Measurements from ENCODE around the gene BOC. TPM values are rescaled to one million over a fixed set of nuclear protein-coding genes. Genes with fewer than 3 reads are reported as not detected.

Gene BOC
- total RNA-seq, 1 experiment from 2014 or later = 3.5 TPM

- Histone ChIP-seq H3K4ac (ENCODE audit: low read depth, low read length) (no peak overlapping the region), H3K27ac (ENCODE audit: insufficient read length, low read depth, low read length) (no peak overlapping the region), H3K4me2 (ENCODE audit: insufficient read depth, insufficient read length, low read length) (no peak overlapping the region), H3K79me1 (ENCODE audit: insufficient read depth, low read depth, low read length, poor library complexity, severe bottlenecking) (no peaks in the 10 kb centered on the region), H3K23me2 (ENCODE audit: insufficient read length, low read depth, low read length, poor library complexity, severe bottlenecking) (no peaks in the 10 kb centered on the region), H3T11ph (ENCODE audit: low read length) (no peak overlapping the region), H3K9me3 (ENCODE audit: control insufficient read depth, low read depth, low read length) (no peaks in the 10 kb centered on the region), H2BK15ac (ENCODE audit: low read depth, low read length) (no peak overlapping the region), H2BK120ac (ENCODE audit: low read depth, low read length, poor library complexity, severe bottlenecking) (no peak overlapping the region), H2AFZ (ENCODE audit: low read length) (peak overlapping the region; percentile 6), H4K5ac (ENCODE audit: insufficient read length, low read depth, low read length) (no peak overlapping the region), H3K14ac (ENCODE audit: insufficient read depth, low read length) (no peak overlapping the region), H2BK12ac (ENCODE audit: insufficient read length, low read depth, low read length) (no peak overlapping the region), H3K18ac (ENCODE audit: insufficient read length, low read depth, low read length) (no peak overlapping the region), H3K56ac (ENCODE audit: insufficient read length, low read depth, low read length) (no peak overlapping the region), H3K27me3 (ENCODE audit: insufficient read depth, low read length) (no peaks in the 10 kb centered on the region), H4K8ac (replicated peaks; ENCODE audit: insufficient read length, low read depth, low read length) (no peak overlapping the region), H3K9ac (ENCODE audit: extremely low read depth, insufficient read length, low read length) (no peak overlapping the region), H3K4me1 (ENCODE audit: insufficient read depth, low read length) (peaks cover 6% of the 10 kb centered on the region; the same call in 1 of the 2 replicates), H2BK20ac (ENCODE audit: low read depth, low read length, poor library complexity, severe bottlenecking) (no peak overlapping the region), H4K91ac (ENCODE audit: insufficient read length, low read depth, low read length) (no peak overlapping the region), H2BK5ac (ENCODE audit: insufficient read length, low read length) (no peak overlapping the region), H2AK5ac (ENCODE audit: insufficient read length, low read length) (no peak overlapping the region), H4K20me1 (ENCODE audit: control insufficient read depth, insufficient read depth, insufficient read length) (no peaks in the 10 kb centered on the region), H3K79me2 (ENCODE audit: insufficient read depth, low read length) (no peaks in the 10 kb centered on the region), H3K23ac (ENCODE audit: insufficient read length, low read depth, low read length) (no peak overlapping the region)
- H3K4me3 Mint-ChIP-seq = peak overlapping the region in 1 of 2 experiments; percentile 41; a peak in 1 of 5 replicates
- no peak for TF ChIP-seq CTCF (conservative IDR thresholded peaks at IDR 0.05)
- DNase-seq = no peak
- H3K36me3 Mint-ChIP-seq (ENCODE audit: insufficient read depth in 1 of 3, low read depth in 3 of 3) = peaks cover 0 to 21% (median 4%) of the 10 kb centered on the region in 3 experiments; a peak in 4 of 7 replicates
- H3K9me3 Mint-ChIP-seq = no peaks in the 10 kb centered on the region
- H3K27ac Mint-ChIP-seq = peak overlapping the region; percentile 39 to 87 (median 63); a peak in 5 of 7 replicates
- peaks cover 42 to 56% of the 10 kb centered on the region in 2 experiments for H3K4me1 Mint-ChIP-seq
- H3K27me3 Mint-ChIP-seq (ENCODE audit: low read depth) = no peaks in the 10 kb centered on the region
These were observed 35.7 kb downstream of the BOC start for GRCh38 chr3:113247068-113247467.
